Naive thymus-derived CD8-positive, alpha-beta T cell (primary cell): ENCODE results near the gene NELL1. TPM values are rescaled to one million over a fixed set of nuclear protein-coding genes. Genes with fewer than 3 reads are reported as not detected.

Source experiments
- ATAC-seq, 2 donors: fragments of 150-1000 bp; cut with Tn5 transposase in 1 of 2; sonication (Bioruptor Pico), chemical (Tn5 transposase) in 1 of 2; 1 replicate in 1 of 2; 2 replicates in 1 of 2; pipeline ENCODE4 v1.10.0; 2021; ENCODE audit warnings: mild to moderate bottlenecking in 2 of 2, moderate library complexity in 2 of 2
- POLR2A ChIA-PET: fragments of 350-600 bp; sonication (Branson Sonifier 250); formaldehyde crosslinking; loops from one replicate; lab custom pipeline; 2021; ENCODE audit warnings: antibody characterized with exemption; lab: Charles Lee
- DNase-seq, 10 donors: peaks; one replicate each; pipeline versions ENCODE4 v3.0.0 to v3.0.0-alpha.2; 2020 to 2022
- H3K27ac Mint-ChIP-seq, 10 donors: one replicate each; pipeline ENCODE4 v1.8.0; 2020 to 2022; ENCODE audit warnings: mild to moderate bottlenecking in 10 of 10, mixed read lengths in 10 of 10, moderate library complexity in 4 of 10, inconsistent platforms in 1 of 10
- H3K27me3 Mint-ChIP-seq, 5 donors: one replicate each; pipeline ENCODE4 v1.8.0; 2021 to 2022; ENCODE audit warnings: mixed read lengths in 5 of 5
- H3K36me3 Mint-ChIP-seq, 3 donors: one replicate each; pipeline ENCODE4 v1.8.0; 2020 to 2022; ENCODE audit warnings: mixed read lengths in 3 of 3, mild to moderate bottlenecking in 2 of 3, inconsistent platforms in 1 of 3
- H3K4me1 Mint-ChIP-seq, 4 donors: one replicate each; pipeline ENCODE4 v1.8.0; 2021 to 2022; ENCODE audit warnings: mixed read lengths in 4 of 4
- H3K4me3 Mint-ChIP-seq, 10 donors: one replicate each; pipeline ENCODE4 v1.8.0; 2020 to 2022; ENCODE audit warnings: mild to moderate bottlenecking in 10 of 10, mixed read lengths in 10 of 10, moderate library complexity in 6 of 10, inconsistent platforms in 1 of 10
- H3K9me3 Mint-ChIP-seq, 9 donors: one replicate each; pipeline ENCODE4 v1.8.0; 2020 to 2022; ENCODE audit warnings: mixed read lengths in 9 of 9, mild to moderate bottlenecking in 3 of 9, inconsistent platforms in 1 of 9, moderate library complexity in 1 of 9
- polyA plus RNA-seq, 3 donors: library from polyadenylated mRNA; unstranded; fragments of 300-500 nt; fragmentation: Illumina TruSeq; gene quantifications; one replicate each; pipeline ENCODE4 v1.2.3, GENCODE V29; 2021
- total RNA-seq, 8 experiments: library from RNA in 2 of 8; stranded (reverse) in 2 of 8; gene quantifications; one replicate each; pipeline ENCODE4 v1.2.3 and lab custom pipeline; 2021 to 2026

NELL1 gene
- total and polyA plus RNA-seq, 5 experiments from 2014 or later, result not detected

DNA sequence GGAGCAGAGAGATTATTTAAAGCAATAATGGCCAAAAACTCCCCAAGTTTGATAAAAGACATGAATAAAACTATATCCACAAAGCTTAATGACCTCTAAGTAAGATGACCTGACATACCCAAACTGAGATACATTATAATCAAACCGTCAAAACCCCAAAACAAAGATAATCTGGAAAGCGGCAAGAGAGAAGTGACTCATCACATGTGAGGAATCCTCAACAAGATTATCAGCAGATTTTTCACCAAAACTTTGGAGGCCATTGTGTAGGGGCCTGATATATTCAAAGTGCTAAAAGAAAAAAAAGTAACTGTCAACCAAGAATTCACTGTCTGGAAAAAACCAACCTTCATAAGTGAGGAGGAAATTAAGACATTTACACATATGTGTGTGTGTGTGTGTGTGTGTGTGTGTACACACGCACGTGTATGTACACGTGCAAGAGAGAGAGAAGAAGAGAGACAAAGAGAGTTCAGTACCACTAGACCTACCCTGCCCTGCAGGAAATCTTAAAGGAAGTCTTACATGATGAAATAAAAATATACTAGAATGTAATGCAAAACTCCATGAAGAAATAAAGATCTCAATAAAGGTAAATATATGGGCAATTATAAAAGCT, 752.4 kb downstream of the NELL1 start:
- peaks cover 0 to 5% (median 0%) of the 10 kb centered on the region in 3 donors for H3K36me3 Mint-ChIP-seq
- no peak for ATAC-seq
- H3K27ac Mint-ChIP-seq, result no peak overlapping the region
- POLR2A ChIA-PET, result no interaction called here
- no peaks in the 10 kb centered on the region for H3K4me1 Mint-ChIP-seq
- no peak for DNase-seq
- H3K27me3 Mint-ChIP-seq, result no peaks in the 10 kb centered on the region
- no peak overlapping the region for H3K4me3 Mint-ChIP-seq
- peaks cover 1 to 39% (median 5%) of the 10 kb centered on the region in 9 donors for H3K9me3 Mint-ChIP-seq

DNA sequence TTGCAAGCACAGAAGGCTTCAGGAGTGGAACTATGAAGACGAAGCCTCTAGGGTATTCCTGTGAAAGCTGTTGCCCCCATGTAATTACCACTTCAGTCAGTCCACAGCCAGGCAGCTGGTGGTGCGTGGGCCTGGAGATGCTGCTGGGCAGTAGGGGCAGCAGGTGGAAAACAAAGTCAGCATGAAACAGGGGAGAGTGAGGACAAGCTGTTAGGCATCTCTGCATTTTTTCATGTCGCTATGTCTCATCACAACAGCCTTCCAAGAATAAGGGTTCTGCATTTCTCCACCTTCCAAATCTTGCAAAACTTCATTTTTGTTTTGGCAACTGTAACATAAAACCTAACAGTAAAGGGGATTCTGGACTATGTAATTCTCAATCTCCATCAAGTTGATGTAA, 757.5 kb downstream of the NELL1 start:
- no peaks in the 10 kb centered on the region for H3K4me1 Mint-ChIP-seq
- ATAC-seq, result no peak
- H3K27ac Mint-ChIP-seq, result no peak overlapping the region
- POLR2A ChIA-PET, result no interaction called here
- H3K9me3 Mint-ChIP-seq, result peaks cover 0 to 28% (median 3%) of the 10 kb centered on the region in 9 donors
- DNase-seq, result no peak
- H3K4me3 Mint-ChIP-seq, result no peak overlapping the region
- H3K27me3 Mint-ChIP-seq, result no peaks in the 10 kb centered on the region
- H3K36me3 Mint-ChIP-seq, result peaks cover 0 to 5% (median 0%) of the 10 kb centered on the region in 3 donors

DNA sequence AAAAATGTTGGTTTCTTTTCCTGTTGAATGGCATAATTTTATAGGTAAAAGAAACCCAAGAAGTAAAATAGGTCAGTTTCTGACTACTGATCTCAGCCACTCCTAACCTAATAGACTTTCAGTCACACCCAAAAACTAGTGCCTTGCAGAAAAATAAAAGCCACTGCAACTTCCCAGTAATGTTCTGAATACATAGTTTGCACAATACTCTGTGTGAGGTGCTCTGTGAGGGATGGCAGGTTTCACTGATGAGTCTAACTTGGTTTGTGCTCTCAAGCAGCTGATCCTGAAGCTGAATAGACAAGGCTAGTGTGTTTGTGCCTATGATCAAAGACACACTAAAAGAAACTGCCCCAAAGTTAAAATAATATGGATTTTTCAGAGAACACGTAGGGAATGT, 758.3 kb downstream of the NELL1 start:
- Mint-ChIP-seq H3K9me3 (peaks cover 0 to 28% (median 3%) of the 10 kb centered on the region in 9 donors), H3K27me3 (no peaks in the 10 kb centered on the region)

DNA sequence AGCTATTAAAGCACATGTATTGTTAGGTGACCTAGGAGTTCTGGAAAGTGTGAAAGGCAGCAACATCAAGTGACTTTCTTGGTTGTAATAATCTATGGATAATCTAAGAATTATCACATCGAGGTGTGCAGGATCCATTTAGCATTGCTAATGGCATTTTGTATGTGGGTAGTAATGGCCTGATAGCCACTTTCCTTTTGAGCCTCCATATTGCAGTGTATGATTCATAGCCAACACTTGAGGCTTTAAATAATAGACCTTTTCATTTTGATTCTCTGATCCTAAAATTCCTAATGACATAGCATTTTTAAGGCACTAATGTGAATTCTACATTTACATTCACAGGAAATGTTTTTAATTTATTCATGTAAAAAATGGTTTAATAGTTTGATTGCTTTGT, 759.4 kb downstream of the NELL1 start:
- Mint-ChIP-seq H3K27me3 (no peaks in the 10 kb centered on the region), H3K4me3 (no peak overlapping the region), H3K9me3 (peaks cover 0 to 28% (median 4%) of the 10 kb centered on the region in 9 donors), H3K36me3 (peaks cover 0 to under 1% (median 0%) of the 10 kb centered on the region in 3 donors), H3K4me1 (no peaks in the 10 kb centered on the region), H3K27ac (no peak overlapping the region)
- DNase-seq (no peak), ATAC-seq (no peak)
- POLR2A ChIA-PET, result no interaction called here

More for the DNA sequence above, 758.3 kb downstream of the NELL1 start:
- no peak overlapping the region for H3K27ac Mint-ChIP-seq
- POLR2A ChIA-PET, result no interaction called here
- H3K4me1 Mint-ChIP-seq, result no peaks in the 10 kb centered on the region
- ATAC-seq, result no peak
- peaks cover 0 to 5% (median 0%) of the 10 kb centered on the region in 3 donors for H3K36me3 Mint-ChIP-seq
- H3K4me3 Mint-ChIP-seq, result no peak overlapping the region
- no peak for DNase-seq

DNA sequence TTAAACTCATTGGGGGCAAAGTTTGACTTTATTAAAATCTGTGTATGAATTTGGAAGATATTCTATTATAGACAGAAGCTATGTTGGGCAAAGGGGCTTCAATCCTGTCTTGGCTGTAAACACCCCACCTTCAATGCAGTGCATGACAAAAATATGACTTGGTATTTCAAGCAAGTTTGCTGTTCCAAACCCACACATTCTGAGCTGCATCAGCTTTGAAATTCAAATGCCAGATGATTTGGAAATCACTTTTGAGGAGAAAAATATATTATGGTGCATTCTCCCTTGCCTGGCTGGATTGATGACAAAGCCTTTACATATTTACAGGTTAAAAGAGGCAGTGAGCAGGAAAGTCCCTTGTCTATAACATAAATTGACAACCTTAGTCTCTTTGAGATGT, 760.0 kb downstream of the NELL1 start:
- no peaks in the 10 kb centered on the region for H3K27me3 Mint-ChIP-seq
- H3K36me3 Mint-ChIP-seq, result no peaks in the 10 kb centered on the region
- ATAC-seq, result no peak
- no peak overlapping the region for H3K4me3 Mint-ChIP-seq
- peaks cover 0 to 27% (median 4%) of the 10 kb centered on the region in 9 donors for H3K9me3 Mint-ChIP-seq
- no peak for DNase-seq
- H3K27ac Mint-ChIP-seq, result no peak overlapping the region
- POLR2A ChIA-PET, result no interaction called here
- H3K4me1 Mint-ChIP-seq, result no peaks in the 10 kb centered on the region

DNA sequence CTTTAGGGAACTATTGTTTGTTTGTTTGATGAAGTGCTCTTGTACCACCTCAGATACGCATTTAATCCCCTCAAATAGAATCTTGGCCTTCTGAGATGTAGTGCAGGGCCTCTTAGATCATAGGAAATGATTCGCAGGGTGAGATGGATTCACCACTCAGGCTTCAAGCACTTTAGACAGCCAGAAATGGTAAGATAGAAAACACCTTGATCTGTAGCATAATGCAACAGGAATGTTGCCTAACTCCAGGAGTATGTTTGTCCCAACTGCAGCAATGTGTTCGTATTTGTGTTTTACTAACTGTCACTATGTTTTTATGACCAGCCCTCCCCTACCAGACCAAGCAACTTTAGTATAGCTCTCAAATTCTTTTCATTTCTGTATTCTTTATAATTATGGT, 761.2 kb downstream of the NELL1 start:
- POLR2A ChIA-PET, result no interaction called here

DNA sequence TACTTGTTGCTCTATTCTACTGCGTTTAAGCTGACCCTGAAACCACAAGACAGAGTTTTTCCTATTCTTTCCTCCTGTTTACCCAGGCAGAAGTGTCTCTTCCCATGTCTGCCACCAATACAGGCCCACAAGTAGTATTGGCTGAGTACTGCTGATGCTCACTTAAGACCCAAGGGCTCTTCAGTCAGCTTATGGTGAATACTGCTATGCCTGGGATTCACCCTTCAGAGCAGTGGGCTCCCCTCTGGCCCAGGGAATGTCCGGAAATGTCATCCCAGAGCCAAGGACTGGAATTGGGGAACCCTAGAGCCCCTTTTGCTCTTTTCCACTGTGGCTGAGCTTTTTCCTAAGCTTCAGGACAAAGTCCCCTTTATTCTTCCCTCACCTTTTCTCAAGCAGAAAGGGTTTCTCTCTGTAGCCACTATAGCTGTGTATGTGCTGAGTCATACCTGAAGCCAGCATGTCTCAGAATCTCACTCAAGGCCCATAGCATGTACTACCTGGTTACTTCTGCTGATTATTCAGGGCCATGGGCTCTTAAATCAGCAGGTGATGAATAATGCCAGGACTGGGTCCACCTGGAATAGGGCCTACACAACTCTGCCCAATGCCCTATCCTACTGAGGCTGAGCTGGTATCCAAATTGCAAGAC, 777.7 kb downstream of the NELL1 start:
- Mint-ChIP-seq H3K36me3 (peaks cover 0 to 5% (median 0%) of the 10 kb centered on the region in 3 donors), H3K4me3 (no peak overlapping the region), H3K9me3 (peaks cover 0 to 17% (median 6%) of the 10 kb centered on the region in 9 donors), H3K27me3 (no peaks in the 10 kb centered on the region), H3K27ac (no peak overlapping the region), H3K4me1 (no peaks in the 10 kb centered on the region)
- DNase-seq, result no peak
- POLR2A ChIA-PET, result no interaction called here
- no peak for ATAC-seq

More for the DNA sequence above, 761.2 kb downstream of the NELL1 start:
- H3K4me3 Mint-ChIP-seq, result no peak overlapping the region
- DNase-seq (no peak), ATAC-seq (no peak)
- H3K4me1 Mint-ChIP-seq, result no peaks in the 10 kb centered on the region
- H3K36me3 Mint-ChIP-seq, result no peaks in the 10 kb centered on the region
- no peak overlapping the region for H3K27ac Mint-ChIP-seq
- H3K27me3 Mint-ChIP-seq, result no peaks in the 10 kb centered on the region
- peaks cover 0 to 29% (median 7%) of the 10 kb centered on the region in 9 donors for H3K9me3 Mint-ChIP-seq

DNA sequence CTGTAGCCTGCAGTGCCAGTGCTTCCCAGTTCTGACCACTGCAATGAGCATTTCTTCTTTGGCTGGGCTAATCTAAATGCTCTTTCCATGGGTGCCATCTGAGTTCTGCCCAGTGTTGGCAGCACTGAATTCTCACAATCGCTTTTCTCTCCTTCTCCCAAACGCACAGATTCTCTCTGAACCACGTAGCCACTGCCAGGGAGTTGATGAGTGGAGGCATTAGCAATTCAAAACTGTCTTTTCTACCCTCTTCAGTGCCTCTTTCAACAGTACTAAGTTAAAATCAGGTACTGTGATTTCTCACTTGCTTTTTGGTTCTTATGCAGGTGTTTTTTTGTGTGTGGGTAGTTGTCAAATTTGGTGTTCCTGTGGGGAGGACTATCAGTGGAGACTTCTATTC, 778.5 kb downstream of the NELL1 start:
- no peaks in the 10 kb centered on the region for H3K27me3 Mint-ChIP-seq
- ATAC-seq (no peak), DNase-seq (no peak)
- POLR2A ChIA-PET, result no interaction called here
- peaks cover 0 to 5% (median 0%) of the 10 kb centered on the region in 3 donors for H3K36me3 Mint-ChIP-seq
- H3K4me1 Mint-ChIP-seq, result no peaks in the 10 kb centered on the region
- H3K4me3 Mint-ChIP-seq, result no peak overlapping the region
- no peak overlapping the region for H3K27ac Mint-ChIP-seq
- H3K9me3 Mint-ChIP-seq, result peaks cover 0 to 17% (median 7%) of the 10 kb centered on the region in 9 donors

DNA sequence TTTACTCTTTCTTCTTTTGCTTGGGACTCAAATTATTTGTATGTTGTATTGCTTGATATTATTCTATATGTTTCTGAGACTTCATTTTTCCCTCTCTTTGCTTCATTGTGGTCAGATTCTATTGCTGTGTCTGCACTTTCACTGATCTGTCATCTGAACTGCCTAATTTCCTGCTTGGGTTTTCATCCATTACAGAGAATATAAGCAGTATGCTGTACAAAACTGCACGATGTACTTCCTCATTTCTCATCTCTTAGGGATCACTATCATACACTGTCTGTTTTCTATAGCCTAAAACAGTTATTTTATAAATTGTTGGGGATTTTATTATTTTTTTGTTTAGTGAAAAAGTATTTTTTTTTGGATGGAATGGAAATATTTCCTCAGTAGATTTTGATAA, 786.8 kb downstream of the NELL1 start:
- Mint-ChIP-seq H3K4me1 (no peaks in the 10 kb centered on the region), H3K9me3 (peaks cover 0 to 8% (median 2%) of the 10 kb centered on the region in 9 donors), H3K27me3 (no peaks in the 10 kb centered on the region), H3K4me3 (no peak overlapping the region), H3K36me3 (no peaks in the 10 kb centered on the region), H3K27ac (no peak overlapping the region)
- DNase-seq, result no peak
- ATAC-seq, result no peak
- POLR2A ChIA-PET, result no interaction called here

DNA sequence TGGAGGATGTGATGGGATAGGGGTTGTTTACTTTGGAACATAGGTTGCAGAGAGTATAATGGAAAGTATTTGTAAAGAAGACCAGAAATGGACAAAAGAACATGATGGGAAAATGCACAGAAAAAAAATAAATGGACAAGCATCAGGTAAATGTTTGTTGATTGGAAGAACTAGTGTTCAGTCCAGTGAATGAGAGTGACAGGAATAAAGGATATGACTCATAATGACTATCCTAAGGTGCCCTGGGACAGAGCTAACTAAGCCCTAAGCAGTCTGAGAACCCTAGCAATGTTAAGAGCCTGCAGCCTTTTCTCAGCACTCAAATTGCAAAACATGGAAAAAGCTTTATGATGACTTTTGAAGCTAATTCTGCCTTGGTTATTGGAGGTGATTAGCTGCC, 790.7 kb downstream of the NELL1 start:
- Mint-ChIP-seq H3K27ac (no peak overlapping the region), H3K9me3 (peaks cover 0 to 12% (median 2%) of the 10 kb centered on the region in 9 donors), H3K27me3 (no peaks in the 10 kb centered on the region), H3K4me3 (no peak overlapping the region), H3K4me1 (no peaks in the 10 kb centered on the region), H3K36me3 (no peaks in the 10 kb centered on the region)
- POLR2A ChIA-PET, result no interaction called here
- DNase-seq, result no peak
- no peak for ATAC-seq

DNA sequence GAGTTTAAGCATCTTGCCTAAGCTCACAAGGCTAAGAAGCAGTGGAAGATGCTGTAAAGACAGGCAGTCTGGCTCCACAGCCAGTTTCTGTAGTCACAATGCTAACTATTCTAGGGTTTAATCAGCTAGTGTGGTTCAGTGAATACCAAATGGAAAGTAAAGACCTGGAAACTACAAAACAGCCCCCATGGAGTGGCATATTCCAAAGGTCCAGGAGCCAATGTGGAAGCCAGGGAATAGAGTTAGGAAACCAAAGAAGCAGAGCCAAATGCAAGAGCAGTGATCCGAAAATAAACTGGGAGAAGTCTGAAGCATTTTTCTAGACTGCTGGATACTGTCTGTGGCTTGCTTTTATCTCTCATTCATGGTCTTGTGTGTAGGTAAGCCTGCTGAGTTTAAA, 792.3 kb downstream of the NELL1 start:
- Mint-ChIP-seq H3K4me1 (no peaks in the 10 kb centered on the region), H3K27me3 (no peaks in the 10 kb centered on the region), H3K36me3 (no peaks in the 10 kb centered on the region), H3K27ac (no peak overlapping the region), H3K9me3 (peaks cover 0 to 8% (median under 1%) of the 10 kb centered on the region in 9 donors), H3K4me3 (no peak overlapping the region)
- ATAC-seq, result no peak
- no peak for DNase-seq
- POLR2A ChIA-PET, result no interaction called here

DNA sequence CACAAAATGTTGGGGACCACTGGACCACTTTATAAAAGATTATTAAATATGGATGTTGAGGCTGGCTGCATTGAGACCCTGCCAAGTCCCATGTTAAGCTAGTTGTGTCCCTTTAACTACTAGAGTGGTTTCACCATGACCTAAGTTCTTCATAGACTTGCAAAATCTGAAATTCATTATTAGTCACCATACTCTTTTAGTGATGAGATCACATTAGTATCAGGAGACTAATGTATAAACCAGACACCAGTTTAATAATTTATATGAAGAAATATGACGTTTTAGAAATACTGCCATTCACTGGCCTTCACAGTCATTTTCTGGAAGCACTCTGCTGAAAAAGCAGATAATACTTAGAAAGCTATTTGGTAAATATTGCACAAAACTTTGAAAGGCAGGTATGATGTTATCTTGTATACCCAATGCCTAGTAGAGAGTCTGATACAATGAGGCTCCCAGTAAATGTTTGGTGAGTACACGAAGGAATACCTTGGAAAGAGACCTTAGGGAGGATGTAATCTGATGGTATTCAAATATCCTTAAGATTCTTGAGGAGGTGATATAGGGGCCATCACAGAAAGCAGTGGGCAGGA, 795.3 kb downstream of the NELL1 start:
- Mint-ChIP-seq H3K27ac (no peak overlapping the region), H3K4me1 (no peaks in the 10 kb centered on the region), H3K9me3 (peaks cover 0 to 8% (median 3%) of the 10 kb centered on the region in 9 donors), H3K27me3 (no peaks in the 10 kb centered on the region), H3K4me3 (no peak overlapping the region), H3K36me3 (no peaks in the 10 kb centered on the region)
- POLR2A ChIA-PET, result no interaction called here
- ATAC-seq (no peak), DNase-seq (no peak)

DNA sequence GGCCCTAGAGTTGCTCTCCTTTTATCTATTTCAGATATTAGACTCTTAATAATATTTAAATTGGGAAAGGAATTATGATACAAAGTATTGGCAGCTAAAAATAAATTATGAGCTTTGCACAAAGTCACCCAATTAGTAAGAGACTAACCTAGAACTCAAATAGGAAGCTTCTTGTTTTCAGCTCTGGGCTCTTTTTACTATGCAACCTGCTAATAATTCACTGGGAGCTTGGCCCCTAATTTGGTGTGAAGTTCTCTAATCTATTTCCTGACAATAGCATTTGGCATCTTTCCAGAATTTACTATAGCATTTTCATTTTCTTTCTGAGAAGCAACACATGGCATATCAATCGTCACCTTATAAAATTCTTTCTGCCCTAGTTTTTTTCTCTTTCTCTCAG, 795.8 kb downstream of the NELL1 start:
- Mint-ChIP-seq H3K4me1 (no peaks in the 10 kb centered on the region), H3K27ac (no peak overlapping the region), H3K36me3 (no peaks in the 10 kb centered on the region), H3K9me3 (peaks cover 0 to 8% (median 3%) of the 10 kb centered on the region in 9 donors), H3K27me3 (no peaks in the 10 kb centered on the region), H3K4me3 (no peak overlapping the region)
- no peak for ATAC-seq
- no peak for DNase-seq
- POLR2A ChIA-PET, result no interaction called here
